GM18909 (cell line): Measurements from ENCODE around the gene KRTAP10-8.
"Not testable (repeated sequence)": the region's sequence is repeated elsewhere in the genome, so short reads cannot be mapped to it uniquely, and the experiment has no call there.

Source experiments
- ATAC-seq: cut with Tn5 transposase; IDR thresholded peaks from one replicate; pipeline ENCODE4 v1.9.1; 2021; ENCODE audit warnings: mild to moderate bottlenecking; ENCODE audit not compliant: unreplicated experiment, poor library complexity

Gene KRTAP10-8

DNA sequence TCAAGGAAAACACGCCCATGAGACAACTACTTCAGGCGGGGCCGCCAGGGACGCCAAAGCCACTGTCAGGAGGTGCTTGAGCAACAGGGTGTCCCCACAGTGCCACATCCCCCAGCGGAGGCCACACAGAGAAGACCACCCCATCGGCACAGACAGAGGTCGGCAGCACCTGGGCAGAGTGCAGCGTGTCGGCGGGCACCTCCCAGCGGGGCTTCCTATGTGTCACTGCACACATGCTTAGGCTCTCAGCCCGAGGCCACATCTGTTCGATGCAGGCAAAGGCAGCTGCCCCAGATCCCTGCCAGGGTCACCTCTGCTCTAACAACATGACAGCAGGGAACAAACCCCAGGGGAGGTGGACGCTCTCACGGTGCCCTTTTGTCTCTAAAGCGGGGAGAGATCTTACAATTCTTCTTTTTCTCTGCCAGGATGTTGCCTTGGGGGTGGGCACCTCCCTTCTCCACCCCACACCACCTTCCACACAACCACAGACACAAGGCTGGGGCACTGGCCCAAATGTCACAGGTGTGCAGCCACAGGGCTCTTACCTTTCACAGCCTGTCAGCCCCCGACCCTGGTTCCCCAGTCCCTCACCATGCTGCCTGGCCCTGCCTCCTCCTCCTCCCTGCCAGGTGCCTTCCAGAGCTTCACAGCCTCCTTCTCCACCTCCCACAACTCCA, 4.2 kb downstream of the KRTAP10-8 start:
- no peak for ATAC-seq

GRCh38 chr21:44616591-44616926, 4.7 kb downstream of the KRTAP10-8 start:
- ATAC-seq, result no peak

DNA sequence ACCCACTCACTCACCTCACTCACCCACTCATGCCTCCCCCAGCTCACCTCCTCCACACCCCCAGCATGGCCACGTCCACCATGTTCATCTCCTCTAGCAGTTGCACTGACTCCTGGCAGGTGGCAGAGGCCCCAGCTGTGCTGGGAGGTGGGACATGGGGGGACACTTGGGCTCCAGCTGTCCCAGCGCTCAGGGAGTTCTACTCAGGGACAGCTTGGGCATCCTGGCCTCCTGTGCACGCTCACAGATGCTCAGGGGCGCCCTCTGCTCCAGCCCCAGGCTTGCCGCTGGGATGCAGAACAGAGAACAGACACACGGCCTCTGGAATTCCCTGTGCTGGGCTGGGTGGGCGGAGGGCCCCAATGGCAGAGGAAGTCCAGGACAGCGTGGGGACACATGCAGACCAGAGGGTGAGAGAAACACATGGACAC, 5.2 kb downstream of the KRTAP10-8 start:
- no peak for ATAC-seq

- ATAC-seq, result no peak
These were observed 6.6 kb downstream of the KRTAP10-8 start for GRCh38 chr21:44618504-44618903.

DNA sequence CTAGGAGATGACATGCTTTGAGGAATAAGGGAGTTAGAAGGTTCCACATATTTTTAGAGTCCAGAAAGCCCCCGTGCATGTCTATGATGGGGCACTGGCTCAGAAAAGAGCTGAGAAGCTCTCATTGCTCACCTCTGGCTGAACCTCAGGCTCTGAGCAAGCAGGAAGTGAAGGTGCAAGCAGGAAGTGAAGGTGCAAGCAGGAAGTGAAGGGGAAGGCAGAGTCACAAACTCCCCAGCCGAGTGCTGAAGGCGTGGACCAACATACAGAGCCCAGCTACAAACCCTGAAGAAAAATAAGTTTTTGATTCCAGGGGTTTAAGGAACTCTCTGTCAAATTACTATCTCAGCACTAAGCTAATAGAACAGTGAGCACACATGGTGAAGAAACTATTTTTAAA, 7.0 kb downstream of the KRTAP10-8 start:
- no peak for ATAC-seq

- no peak for ATAC-seq
These were observed 8.0 kb downstream of the KRTAP10-8 start for GRCh38 chr21:44619886-44620285.

- no peak for ATAC-seq
These were observed 11.7 kb downstream of the KRTAP10-8 start for GRCh38 chr21:44623575-44623974.

- ATAC-seq, result no peak
These were observed 13.9 kb downstream of the KRTAP10-8 start for GRCh38 chr21:44625756-44626155.

DNA sequence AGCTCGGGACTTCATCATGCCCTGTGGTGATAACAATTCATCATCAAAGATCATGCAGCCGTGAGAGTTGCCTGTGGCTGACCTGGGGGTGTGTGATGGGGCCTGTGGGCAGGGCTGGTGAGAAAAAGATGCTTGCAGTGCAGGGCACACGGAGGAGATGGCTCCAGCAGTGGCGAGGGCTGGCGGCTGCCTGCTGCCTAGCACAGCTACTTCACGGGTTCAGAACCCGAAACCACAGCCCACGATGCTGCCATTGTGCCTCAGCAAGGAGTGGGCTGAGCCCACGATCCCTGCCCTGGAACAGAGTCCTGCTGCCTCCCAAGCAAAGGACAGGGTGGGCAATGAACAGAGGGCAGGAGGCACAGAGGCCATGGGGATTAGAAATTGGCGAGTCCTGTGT, 14.4 kb downstream of the KRTAP10-8 start:
- ATAC-seq, result no peak

- ATAC-seq, result no peak
These were observed 14.8 kb downstream of the KRTAP10-8 start, which contains the start of gene KRTAP10-9 for GRCh38 chr21:44626673-44627143. Gene KRTAP10-9, plus strand, starts transcription at chr21:44627093. Its CDS starts 79 bp downstream, at chr21:44627172.

DNA sequence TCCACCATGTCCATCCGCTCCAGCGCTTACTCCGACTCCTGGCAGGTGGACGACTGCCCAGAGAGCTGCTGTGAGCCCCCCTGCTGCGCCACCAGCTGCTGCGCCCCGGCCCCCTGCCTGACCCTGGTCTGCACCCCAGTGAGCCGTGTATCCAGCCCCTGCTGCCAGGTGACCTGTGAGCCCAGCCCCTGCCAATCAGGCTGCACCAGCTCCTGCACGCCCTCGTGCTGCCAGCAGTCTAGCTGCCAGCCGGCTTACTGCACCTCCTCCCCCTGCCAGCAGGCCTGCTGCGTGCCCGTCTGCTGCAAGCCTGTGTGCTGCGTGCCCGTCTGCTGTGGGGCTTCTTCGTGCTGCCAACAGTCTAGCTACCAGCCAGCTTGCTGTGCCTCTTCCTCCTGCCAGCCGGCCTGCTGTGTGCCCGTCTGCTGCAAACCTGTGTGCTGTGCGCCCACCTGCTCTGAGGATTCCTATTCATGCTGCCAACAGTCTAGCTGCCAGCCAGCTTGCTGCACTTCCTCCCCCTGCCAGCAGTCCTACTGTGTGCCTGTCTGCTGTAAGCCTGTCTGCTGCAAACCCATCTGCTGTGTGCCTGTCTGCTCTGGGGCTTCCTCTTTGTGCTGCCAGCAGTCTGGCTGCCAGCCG, 15.4 kb downstream of the KRTAP10-8 start:
- not testable (repeated sequence) for ATAC-seq

- not testable (repeated sequence) for ATAC-seq
These were observed 16.0 kb downstream of the KRTAP10-8 start for GRCh38 chr21:44627831-44628233.

GRCh38 chr21:44628707-44629391, 17.0 kb downstream of the KRTAP10-8 start:
- no peak for ATAC-seq

GRCh38 chr21:44630440-44630839, 18.6 kb downstream of the KRTAP10-8 start:
- ATAC-seq, result no peak

DNA sequence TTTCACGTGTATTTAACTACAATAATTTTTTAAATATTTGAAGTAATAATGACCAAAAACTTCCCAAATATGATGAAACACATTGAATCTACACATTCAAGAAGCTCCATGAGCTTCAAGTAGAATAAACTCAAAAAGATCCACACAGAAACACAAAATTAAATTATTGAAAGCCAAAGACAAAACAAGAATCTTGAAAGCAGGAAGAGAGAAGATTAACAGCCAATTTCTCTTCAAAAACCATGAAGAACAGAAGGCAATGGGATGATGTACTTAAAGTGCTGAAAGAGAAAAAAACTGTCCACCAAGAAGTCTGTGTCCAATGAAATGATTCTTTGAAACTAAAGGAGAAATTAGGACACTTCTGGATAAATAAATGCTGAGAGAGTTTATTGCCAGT, 20.2 kb downstream of the KRTAP10-8 start:
- ATAC-seq, result no peak

DNA sequence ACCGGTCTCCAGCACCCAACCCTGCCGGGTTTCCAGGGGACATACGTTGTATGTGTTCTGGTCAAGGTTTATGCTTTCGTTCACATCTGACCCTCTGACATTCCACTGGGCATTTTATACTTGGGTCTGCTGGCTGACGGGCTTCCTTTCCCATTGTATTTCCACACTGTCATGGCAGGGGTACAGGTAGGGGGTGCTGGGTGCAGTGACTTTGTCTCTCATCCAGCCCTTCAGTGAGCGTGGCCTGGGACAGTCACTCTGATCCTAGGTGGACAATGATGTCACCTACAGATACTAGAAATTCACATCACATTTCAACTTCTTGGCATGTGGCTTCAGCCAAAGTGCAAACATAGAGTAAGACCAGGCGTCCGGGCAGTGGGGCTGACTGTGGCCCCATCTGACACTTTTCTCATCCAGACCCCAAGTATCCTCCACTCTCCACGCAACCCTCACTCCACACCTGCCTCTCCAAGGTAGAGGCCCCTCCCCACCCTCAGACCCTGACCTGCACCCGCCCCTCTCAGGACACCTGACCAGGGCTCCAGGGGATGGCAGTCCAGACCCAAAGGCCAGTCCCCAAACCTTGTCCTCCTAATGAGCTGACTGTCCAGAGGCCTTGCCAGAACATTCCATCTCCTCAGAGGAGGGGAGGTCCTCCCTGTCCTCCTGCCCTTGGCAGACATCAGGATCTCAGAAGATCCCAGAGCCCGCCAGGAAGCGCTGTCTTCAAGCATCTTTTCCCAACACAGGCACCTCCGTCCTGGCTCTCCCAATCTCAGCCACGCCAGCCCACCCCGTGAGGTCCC, 24.5 kb downstream of the KRTAP10-8 start:
- no peak for ATAC-seq

- ATAC-seq, result no peak
These were observed 25.4 kb downstream of the KRTAP10-8 start, which contains the start of gene KRTAP10-10 for GRCh38 chr21:44637018-44637850. Gene KRTAP10-10, plus strand, starts transcription at chr21:44637356. Its CDS starts 62 bp downstream, at chr21:44637418.

DNA sequence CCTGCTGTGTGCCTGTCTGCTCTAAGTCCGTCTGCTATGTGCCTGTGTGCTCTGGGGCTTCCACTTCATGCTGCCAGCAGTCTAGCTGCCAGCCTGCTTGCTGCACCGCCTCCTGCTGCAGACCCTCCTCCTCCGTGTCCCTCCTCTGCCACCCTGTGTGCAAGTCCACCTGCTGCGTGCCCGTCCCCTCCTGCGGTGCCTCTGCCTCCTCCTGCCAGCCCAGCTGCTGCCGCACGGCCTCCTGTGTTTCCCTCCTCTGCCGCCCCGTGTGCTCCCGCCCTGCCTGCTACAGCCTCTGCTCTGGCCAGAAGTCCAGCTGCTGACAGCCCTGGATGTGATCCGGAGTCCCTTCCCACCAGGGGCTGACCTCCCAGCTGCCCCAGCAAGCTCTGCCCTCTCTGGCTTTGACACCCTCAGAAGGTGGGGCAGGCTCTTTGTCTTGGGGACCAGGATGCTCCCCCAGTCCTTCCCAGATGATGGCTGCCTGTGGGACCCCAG, 26.0 kb downstream of the KRTAP10-8 start:
- not testable (repeated sequence) for ATAC-seq
